T-helper 22 cell (primary cell): ENCODE data around the gene ATF3.

Source experiments
- DNase-seq: peaks from one replicate; pipeline ENCODE4 v3.0.0-alpha.2; 2020; ENCODE audit warnings: low read depth

ATF3 gene

GRCh38 chr1:212608959-212609700 lies 569 bp downstream of the ATF3 start:
- DNase-seq = no peak

DNA sequence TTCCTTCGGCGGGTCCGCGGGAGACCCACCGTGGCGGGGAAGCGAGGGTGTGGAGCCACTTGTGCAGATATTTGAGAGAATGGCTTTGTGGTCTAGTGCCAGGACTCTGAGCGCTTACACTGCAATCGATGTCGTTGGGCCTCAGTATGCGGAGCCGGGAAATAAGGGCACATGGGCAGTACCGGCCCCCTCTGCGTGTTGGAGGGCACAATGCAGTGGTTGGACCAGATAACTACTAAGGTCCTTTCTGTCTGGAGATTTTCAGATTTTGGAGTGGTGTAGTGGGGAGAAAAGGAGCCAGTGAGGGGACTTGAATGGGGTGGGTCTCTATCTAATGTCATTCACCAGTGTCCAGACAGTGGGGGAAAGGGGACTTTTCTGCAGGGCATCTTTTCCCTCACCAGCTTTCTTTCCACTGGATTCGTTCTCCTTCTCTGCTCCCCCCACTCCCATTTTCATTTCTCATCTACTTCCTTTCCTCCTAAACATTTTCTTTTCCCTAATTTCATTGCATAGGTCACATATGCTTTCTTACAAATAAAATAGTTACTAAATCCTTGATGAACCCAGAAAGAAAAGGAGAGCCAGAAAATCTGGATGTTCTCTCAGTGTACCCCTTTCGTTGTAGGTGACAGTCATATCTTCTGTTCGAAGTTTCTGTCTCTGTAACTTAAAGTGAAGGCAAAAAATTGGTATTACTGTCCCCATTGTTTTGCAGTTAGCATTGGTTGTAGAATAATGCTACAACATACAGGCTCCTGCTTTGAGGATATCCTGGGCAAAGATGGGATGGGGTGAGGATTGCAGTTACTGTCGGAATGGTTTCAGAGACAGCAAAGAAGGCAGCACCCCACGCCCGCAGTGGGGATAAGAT lies 1.4 kb downstream of the ATF3 start:
- no peak for DNase-seq

DNA sequence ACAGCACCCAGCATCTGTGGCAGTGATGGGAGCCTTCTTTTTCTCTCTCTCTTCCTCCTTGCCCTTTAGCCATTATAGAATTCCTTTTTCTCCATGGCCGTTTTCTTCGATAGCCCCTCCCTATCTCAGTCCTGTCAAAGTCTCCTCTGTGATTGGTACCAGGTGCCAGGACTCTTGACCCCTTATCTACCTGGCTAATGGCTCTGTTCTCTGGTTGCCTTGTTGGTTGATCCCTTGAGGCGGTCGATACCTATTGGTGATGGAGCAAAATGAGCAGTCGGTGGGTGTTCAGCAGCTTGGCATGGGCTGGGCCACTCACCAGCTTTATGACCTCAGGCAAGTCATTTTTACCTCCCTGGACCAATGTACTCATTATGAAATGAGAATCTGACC lies 2.0 kb downstream of the ATF3 start:
- no peak for DNase-seq

DNA sequence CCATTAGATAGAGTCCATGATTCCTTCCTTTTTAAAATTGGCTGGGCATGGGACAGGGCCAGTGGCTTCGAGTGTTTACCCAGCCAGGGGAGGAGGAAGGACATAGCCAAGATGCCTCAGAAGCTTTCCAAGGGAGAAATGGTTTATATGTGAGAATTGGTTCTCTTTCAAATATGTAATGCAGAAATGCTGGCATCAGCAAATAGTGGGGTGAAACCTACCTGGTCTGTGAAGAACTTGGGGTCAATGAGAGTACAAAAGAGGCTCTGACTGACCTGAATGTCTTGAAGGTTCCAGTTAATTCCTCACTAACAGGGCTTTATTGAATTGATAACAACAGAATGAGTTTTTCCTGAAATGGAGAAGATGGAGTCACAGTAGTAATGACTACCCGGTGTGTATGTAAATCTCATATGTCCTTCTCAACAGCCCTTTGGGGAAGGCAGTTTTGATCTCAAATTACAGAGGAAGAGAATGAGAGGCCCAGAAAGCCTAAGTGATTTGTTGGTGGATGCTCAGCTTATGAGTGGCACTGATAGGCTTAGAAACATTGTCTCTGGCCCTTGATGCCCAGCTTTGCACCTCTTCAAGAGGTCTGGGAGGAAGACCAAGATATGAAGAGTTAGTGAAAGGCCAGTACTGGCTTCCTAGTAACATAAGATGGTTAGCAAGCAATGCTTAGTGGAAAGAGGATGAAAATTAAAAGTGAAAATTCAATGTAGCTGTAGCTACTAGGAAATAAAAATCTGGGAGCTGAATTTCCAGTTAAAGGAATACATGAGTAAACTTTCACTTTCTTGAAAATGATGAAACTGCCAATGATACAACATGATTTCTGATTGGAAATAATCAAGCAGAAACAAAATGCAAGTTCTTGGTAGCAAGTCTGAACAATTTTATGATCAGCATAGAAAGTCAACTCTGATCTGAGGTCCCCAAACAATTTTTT lies 2.7 kb downstream of the ATF3 start:
- DNase-seq = no peak

DNA sequence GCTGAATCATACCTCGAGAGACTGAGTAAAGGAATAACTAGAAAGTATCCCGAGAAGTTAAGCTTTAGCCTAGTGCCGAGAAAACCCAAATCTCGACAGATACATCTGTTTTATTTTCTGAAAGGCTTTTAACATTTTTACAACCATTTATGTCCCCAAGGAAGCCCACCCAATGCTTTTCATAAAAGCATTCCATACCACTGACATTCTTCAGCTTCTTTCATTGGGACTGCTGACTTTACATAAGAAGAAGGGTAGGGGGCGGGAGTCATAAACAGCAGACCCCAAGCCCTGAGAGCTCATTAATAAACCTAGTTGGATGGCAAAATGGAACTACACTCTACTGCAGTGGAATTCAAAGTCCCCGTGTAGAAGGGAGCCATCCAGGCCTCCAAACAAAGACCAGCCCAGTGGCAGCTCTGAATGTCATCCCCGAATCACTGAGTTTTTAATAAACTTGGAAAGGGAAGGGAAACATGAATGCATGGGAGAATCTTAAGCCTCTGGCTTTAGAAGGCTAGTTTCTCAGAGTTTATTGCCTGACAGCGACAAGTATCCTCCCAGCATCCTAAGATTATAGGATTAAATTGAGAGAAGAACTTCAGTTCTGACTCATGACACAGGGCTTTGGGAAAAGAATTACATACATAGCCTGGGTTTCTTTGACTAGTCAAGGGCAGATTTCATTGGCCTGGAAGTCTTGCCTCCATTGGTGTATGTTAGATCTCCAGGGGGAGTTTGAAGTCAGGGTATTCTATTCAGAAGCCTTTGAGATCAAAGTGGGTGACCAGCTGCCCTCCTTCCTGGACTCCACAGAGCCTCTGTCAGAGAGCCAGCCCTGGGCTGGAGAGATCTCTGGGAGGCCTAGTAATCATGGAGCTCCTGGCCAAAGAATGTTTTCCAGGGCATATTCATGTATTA lies 3.7 kb downstream of the ATF3 start:
- DNase-seq = no peak

GRCh38 chr1:212613440-212614335 lies 5.1 kb downstream of the ATF3 start:
- no peak for DNase-seq

- no peak for DNase-seq
Observed at GRCh38 chr1:212614453-212615200, 6.1 kb downstream of the ATF3 start.

GRCh38 chr1:212615201-212615470 lies 6.6 kb downstream of the ATF3 start:
- DNase-seq = no peak

DNA sequence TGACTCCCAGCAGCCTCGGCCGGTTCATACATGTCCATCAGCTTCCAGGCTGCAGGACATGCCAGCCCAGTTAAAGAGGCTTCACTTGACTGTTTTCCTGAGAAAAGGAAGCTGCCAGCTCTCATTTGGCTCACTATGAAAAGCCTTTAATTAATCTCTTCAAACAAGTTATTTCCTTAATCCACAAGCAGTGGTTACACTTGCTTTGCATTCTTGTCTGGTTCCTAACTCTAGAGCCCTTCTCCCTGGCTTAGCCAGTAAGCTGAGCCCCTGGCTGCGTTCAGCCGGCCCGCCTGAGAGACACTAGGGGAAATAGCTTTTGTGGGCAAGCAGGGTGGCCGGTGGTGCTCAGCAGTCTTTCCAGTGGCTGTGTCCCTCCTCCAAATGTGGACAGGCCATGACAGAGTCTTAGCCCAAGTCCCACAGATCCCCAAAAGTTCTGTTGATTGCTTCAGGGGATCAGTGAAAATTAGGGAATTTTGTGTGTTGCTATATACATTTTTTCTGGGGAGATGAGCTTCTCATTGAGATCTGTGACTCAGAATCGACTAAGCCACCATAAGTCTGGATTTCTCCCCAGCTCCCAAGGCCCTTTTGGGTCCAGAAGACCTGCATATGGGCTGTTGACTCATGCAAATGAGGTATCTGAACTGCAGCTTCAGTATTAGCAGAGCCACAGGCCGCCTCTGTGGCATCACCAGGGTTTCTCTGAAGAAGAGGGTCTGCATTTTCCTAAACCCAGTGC lies 10.1 kb downstream of the ATF3 start:
- no peak for DNase-seq

DNA sequence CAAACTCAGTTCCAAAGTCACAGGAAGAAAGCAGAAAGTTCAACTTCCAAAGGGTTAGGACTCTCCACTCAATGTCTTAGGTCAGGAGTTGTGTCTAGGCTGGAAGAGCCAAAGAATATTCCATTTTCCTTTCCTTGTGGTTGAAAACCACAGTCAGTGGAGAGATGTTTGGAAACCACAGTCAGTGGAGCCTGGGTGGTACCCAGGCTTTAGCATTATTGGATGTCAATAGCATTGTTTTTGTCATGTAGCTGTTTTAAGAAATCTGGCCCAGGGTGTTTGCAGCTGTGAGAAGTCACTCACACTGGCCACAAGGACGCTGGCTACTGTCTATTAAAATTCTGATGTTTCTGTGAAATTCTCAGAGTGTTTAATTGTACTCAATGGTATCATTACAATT lies 11.7 kb downstream of the ATF3 start:
- DNase-seq = no peak

GRCh38 chr1:212621043-212621948 lies 12.7 kb downstream of the ATF3 start:
- DNase-seq = no peak

- DNase-seq = no peak
Observed at GRCh38 chr1:212621949-212622305, 13.4 kb downstream of the ATF3 start.

- no peak for DNase-seq
Observed at GRCh38 chr1:212622467-212622866, 13.9 kb downstream of the ATF3 start.

GRCh38 chr1:212622906-212623305 lies 14.3 kb downstream of the ATF3 start:
- DNase-seq = no peak

DNA sequence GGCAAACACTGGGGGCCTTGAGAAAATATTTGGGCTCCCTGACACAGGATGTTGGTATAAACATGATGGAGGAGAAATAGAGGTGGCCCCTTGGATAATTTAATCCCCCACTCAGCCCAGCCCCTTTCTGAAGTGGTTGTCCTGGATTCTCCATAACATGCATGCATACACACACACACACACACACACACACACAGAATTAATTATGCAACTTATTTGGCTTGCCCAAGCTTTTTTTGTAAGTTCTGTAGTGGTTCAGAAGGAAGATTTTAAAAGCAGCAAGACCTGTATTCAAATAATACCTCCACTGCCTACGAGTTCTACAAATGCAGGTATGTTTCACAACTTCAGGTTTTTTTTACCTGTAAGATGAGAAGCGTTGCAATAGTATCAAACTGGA lies 15.0 kb downstream of the ATF3 start:
- DNase-seq = no peak

DNA sequence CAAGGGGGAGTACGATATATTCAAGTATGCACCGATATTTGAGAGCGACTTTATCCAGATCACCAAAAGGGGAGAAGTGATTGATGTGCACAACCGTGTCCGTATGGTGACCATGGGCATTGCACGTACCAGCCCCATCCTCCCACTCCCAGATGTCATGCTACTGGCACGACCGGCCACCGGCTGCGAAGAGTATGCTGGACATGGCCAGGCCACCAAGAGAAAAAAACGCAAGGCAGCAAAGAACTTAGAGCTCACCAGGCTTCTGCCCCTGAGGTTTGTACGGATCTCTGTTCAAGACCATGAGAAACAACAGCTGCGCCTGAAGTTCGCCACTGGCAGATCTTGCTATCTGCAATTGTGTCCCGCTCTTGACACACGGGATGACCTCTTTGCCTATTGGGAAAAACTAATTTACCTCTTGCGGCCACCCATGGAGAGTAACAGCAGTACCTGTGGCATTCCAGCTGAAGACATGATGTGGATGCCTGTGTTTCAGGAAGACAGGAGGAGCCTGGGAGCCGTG lies 16.5 kb downstream of the ATF3 start:
- no peak for DNase-seq

GRCh38 chr1:212625781-212626450 lies 17.4 kb downstream of the ATF3 start:
- no peak for DNase-seq
